Karpas-422 (cell line): Measurements from ENCODE around the gene RAP1GAP2. TPM values are rescaled to one million over a fixed set of nuclear protein-coding genes. Genes with fewer than 3 reads are reported as not detected.
"Not testable (repeated sequence)": the region's sequence is repeated elsewhere in the genome, so short reads cannot be mapped to it uniquely, and the experiment has no call there.

Experiments used
- DNase-seq: peaks from one replicate; pipeline ENCODE4 v3.0.0-alpha.2; 2015
- H2AFZ ChIP-seq: fragments of 200-600 bp; sonication (generic); 2 replicates; pipeline ENCODE4 v1.6.1; 2014; ENCODE audit warnings: antibody characterized with exemption, low read length, mixed read lengths
- H3K27ac ChIP-seq: fragments of 200-600 bp; sonication (generic); 2 replicates; pipeline ENCODE4 v1.5.1; 2014; ENCODE audit warnings: mild to moderate bottlenecking, low read length, moderate library complexity
- H3K27me3 ChIP-seq: fragments of 200-600 bp; sonication (generic); 2 replicates; pipeline ENCODE4 v1.6.1; 2014; ENCODE audit warnings: low read length, mixed read lengths
- H3K36me3 ChIP-seq: fragments of 200-600 bp; sonication (generic); 2 replicates; pipeline ENCODE4 v1.6.1; 2014; ENCODE audit warnings: low read length, mixed read lengths; ENCODE audit not compliant: insufficient read depth
- H3K4me1 ChIP-seq: fragments of 200-600 bp; sonication (generic); 2 replicates; pipeline ENCODE4 v1.6.1; 2014; ENCODE audit warnings: mild to moderate bottlenecking, low read length, mixed read lengths
- H3K4me2 ChIP-seq: fragments of 200-600 bp; sonication (generic); 2 replicates; pipeline ENCODE4 v1.6.1; 2014; ENCODE audit warnings: low read length, low read depth, mild to moderate bottlenecking; ENCODE audit not compliant: poor library complexity, severe bottlenecking
- H3K4me3 ChIP-seq: fragments of 200-600 bp; sonication (generic); 2 replicates; pipeline ENCODE4 v1.5.1; 2014; ENCODE audit warnings: mild to moderate bottlenecking, antibody characterized with exemption, low read length, mixed read lengths
- H3K79me2 ChIP-seq: fragments of 200-600 bp; sonication (generic); 2 replicates; pipeline ENCODE4 v1.6.1; 2014; ENCODE audit warnings: mild to moderate bottlenecking, low read length, mixed read lengths
- H3K9ac ChIP-seq: fragments of 200-600 bp; sonication (generic); 2 replicates; pipeline ENCODE4 v1.6.0; 2014; ENCODE audit warnings: low read length
- H3K9me2 ChIP-seq: fragments of 200-600 bp; sonication (generic), shearing (Covaris generic); replicated peaks from 2 replicates; pipeline ENCODE4 v1.6.0; 2014; ENCODE audit warnings: mild to moderate bottlenecking, low read length, moderate library complexity; ENCODE audit not compliant: insufficient read depth
- H3K9me3 ChIP-seq: fragments of 300-700, 200-600 bp; sonication (generic); 2 replicates; pipeline ENCODE4 v1.6.1; 2014; ENCODE audit warnings: low read length, mixed read lengths
- H4K20me1 ChIP-seq: fragments of 200-600 bp; sonication (generic); 2 replicates; pipeline ENCODE4 v1.6.1; 2014; ENCODE audit warnings: mild to moderate bottlenecking, antibody characterized with exemption, low read length, low read depth; ENCODE audit not compliant: insufficient read depth
- total RNA-seq: library from RNA; depleted of rRNA; stranded (reverse); fragments of >200 nt; shearing (Covaris generic); gene quantifications from 2 replicates; pipeline ENCODE4 v1.2.3, GENCODE V29; 2014; ENCODE audit warnings: low replicate concordance

The RAP1GAP2 gene
- total RNA-seq, 1 experiment from 2014 or later, result 6.0 TPM

DNA sequence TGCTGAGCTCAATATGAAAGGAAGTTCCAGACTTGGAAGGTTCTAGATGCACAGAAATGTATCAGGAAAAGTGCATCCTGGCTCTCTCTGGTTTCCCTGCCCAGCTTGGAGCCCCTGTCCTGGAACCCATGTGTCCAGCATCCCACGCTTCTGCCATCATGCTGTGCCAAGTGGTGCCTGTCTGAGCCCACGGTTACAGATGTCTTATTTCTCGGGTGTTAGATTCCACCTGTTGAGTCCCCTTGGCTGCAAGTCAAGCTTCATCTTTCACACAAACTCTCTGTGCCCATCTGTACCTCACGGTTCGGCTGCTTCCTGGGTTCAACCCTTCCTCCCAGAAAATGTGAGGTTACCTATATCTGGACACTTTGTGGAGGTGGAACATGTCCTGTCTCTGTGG, 244.6 kb downstream of the RAP1GAP2 start:
- no peak overlapping the region for H3K27ac ChIP-seq
- H3K4me2 ChIP-seq, result no peak overlapping the region
- no peaks in the 10 kb centered on the region for H3K36me3 ChIP-seq
- H3K9me2 ChIP-seq, result no peaks in the 10 kb centered on the region
- H2AFZ ChIP-seq, result no peak overlapping the region
- no peaks in the 10 kb centered on the region for H3K4me1 ChIP-seq
- no peak for DNase-seq
- H3K9me3 ChIP-seq, result peaks cover 11% of the 10 kb centered on the region
- no peaks in the 10 kb centered on the region for H4K20me1 ChIP-seq
- 0 out of 2 replicates have a peak, but pooled peaks cover 2% of the 10 kb centered on the region for H3K27me3 ChIP-seq
- no peaks in the 10 kb centered on the region for H3K79me2 ChIP-seq
- no peak overlapping the region for H3K9ac ChIP-seq
- H3K4me3 ChIP-seq, result no peak overlapping the region

GRCh38 chr17:3043737-3044365, 247.6 kb downstream of the RAP1GAP2 start:
- no peak overlapping the region for H3K4me2 ChIP-seq
- no peak overlapping the region for H2AFZ ChIP-seq
- no peaks in the 10 kb centered on the region for H3K79me2 ChIP-seq
- H3K9ac ChIP-seq, result no peak overlapping the region
- H4K20me1 ChIP-seq, result no peaks in the 10 kb centered on the region
- no peak overlapping the region for H3K27ac ChIP-seq
- H3K9me2 ChIP-seq, result no peaks in the 10 kb centered on the region
- H3K4me1 ChIP-seq, result no peaks in the 10 kb centered on the region
- H3K27me3 ChIP-seq, result 0 out of 2 replicates have a peak, but pooled peaks cover 2% of the 10 kb centered on the region
- no peak overlapping the region for H3K4me3 ChIP-seq
- DNase-seq, result peak; percentile 63
- H3K9me3 ChIP-seq, result peaks cover 11% of the 10 kb centered on the region
- no peaks in the 10 kb centered on the region for H3K36me3 ChIP-seq

DNA sequence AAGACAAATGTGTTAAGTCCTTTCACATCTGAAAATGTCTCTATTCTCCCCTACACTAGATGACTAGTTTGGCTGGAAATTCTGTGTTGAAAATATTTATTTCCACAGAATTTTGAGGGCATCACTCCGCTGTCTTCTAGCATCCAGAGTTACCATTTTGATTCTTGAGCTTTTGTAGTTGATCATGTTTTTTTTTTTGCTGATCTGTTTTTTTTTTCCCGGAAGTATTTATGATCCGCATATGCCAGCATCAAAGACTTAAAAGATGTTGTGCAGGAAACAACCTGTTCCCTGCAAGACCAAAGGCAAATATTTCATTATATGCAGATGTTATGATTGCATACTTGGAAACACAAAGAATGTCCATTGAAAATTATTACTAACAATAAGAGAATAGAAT, 250.5 kb downstream of the RAP1GAP2 start:
- Histone ChIP-seq H3K36me3 (no peaks in the 10 kb centered on the region), H4K20me1 (no peaks in the 10 kb centered on the region), H3K9me3 (peaks cover 11% of the 10 kb centered on the region), H2AFZ (no peak overlapping the region), H3K9me2 (no peaks in the 10 kb centered on the region), H3K4me2 (no peak overlapping the region), H3K4me1 (no peaks in the 10 kb centered on the region), H3K4me3 (no peak overlapping the region), H3K9ac (no peak overlapping the region), H3K27ac (no peak overlapping the region), H3K79me2 (no peaks in the 10 kb centered on the region), H3K27me3 (0 out of 2 replicates have a peak, but pooled peaks cover 2% of the 10 kb centered on the region)
- DNase-seq, result no peak

GRCh38 chr17:3048727-3049471, 252.7 kb downstream of the RAP1GAP2 start:
- Histone ChIP-seq H4K20me1 (no peaks in the 10 kb centered on the region), H2AFZ (no peak overlapping the region), H3K4me2 (no peak overlapping the region), H3K9ac (no peak overlapping the region), H3K36me3 (no peaks in the 10 kb centered on the region), H3K9me3 (peaks cover 5% of the 10 kb centered on the region), H3K4me1 (no peaks in the 10 kb centered on the region), H3K27ac (no peak overlapping the region), H3K79me2 (no peaks in the 10 kb centered on the region), H3K9me2 (no peaks in the 10 kb centered on the region), H3K27me3 (0 out of 2 replicates have a peak, but pooled peaks cover 2% of the 10 kb centered on the region), H3K4me3 (no peak overlapping the region)
- DNase-seq, result peak; percentile 51

DNA sequence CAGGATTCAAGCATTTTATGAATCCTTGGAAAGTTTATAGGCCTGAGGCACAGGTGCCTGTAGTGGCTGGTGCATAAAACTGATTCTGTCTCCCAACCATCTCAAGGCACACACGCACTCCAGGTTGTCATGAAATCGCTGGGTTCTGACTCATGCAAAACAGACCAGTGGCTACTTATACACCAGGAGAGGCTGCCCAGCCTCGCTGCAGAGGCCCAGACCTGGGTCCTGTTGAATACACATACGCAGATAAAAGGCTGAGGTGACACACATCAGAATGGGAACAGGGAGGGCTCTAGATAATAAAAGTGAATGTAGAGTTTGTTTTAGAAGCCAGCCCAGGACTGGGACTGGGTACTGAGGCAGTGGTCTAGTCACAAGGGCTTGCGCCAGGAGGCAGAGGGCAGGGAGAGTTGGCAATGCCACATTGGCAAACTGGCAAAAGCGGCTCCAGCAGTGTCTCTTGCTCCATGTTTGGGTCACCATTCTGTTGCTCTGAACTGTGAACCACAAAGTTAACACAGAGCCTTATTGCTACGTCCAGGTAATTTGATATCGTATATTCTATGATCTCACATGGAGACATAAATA, 253.6 kb downstream of the RAP1GAP2 start:
- Histone ChIP-seq H3K4me2 (no peak overlapping the region), H3K4me3 (no peak overlapping the region), H3K27me3 (no peaks in the 10 kb centered on the region), H2AFZ (no peak overlapping the region), H3K9me3 (no peaks in the 10 kb centered on the region), H4K20me1 (no peaks in the 10 kb centered on the region), H3K79me2 (no peaks in the 10 kb centered on the region), H3K4me1 (no peaks in the 10 kb centered on the region), H3K9me2 (no peaks in the 10 kb centered on the region), H3K9ac (no peak overlapping the region), H3K36me3 (no peaks in the 10 kb centered on the region), H3K27ac (no peak overlapping the region)
- no peak for DNase-seq

GRCh38 chr17:3054868-3055267, 258.6 kb downstream of the RAP1GAP2 start:
- not testable (repeated sequence) for H3K9me3 ChIP-seq, DNase-seq, H3K4me1 ChIP-seq, H3K36me3 ChIP-seq, H4K20me1 ChIP-seq, H3K79me2 ChIP-seq, H2AFZ ChIP-seq, H3K27me3 ChIP-seq, H3K9ac ChIP-seq, H3K9me2 ChIP-seq, H3K4me3 ChIP-seq, H3K4me2 ChIP-seq, H3K27ac ChIP-seq

DNA sequence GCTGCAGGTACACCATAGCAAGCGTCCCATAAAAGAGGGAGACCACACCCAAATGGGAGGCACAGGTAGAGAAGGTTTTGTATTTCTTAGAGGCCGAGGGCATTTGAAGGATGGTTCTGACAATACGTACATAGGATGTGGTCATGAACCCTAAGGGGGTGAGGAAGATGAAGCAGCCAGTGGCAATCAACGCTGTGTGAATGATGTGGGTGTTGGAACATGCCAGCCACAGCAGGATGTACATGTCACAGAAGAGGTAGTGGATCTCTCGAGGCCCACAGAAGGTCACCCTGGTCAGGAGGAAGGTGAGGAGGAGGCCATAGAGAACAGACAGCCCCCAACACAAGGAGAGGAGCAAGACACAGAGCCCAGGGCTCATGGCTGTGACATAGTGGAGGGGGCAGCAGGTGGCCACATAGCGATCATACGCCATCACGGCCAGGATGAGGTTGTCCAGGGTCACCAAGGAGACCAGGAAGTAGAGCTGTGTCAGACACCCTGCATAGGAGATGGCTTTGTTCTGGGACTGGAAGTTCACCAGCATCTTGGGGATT, 266.7 kb downstream of the RAP1GAP2 start:
- H3K27ac ChIP-seq, result not testable (repeated sequence)

GRCh38 chr17:3063507-3063906, 267.3 kb downstream of the RAP1GAP2 start, which contains the start of gene OR1D5:
Gene OR1D5, minus strand, starts transcription at chr17:3063607. Its CDS starts 0 bp downstream, at chr17:3063607.
- not testable (repeated sequence) for DNase-seq, H3K4me3 ChIP-seq

More for the DNA sequence above, 266.7 kb downstream of the RAP1GAP2 start:
- not testable (repeated sequence) for H3K4me3 ChIP-seq, H3K36me3 ChIP-seq, H3K4me2 ChIP-seq, H3K79me2 ChIP-seq, H3K27me3 ChIP-seq, H3K9me2 ChIP-seq, H4K20me1 ChIP-seq, DNase-seq, H3K9me3 ChIP-seq, H3K4me1 ChIP-seq, H2AFZ ChIP-seq, H3K9ac ChIP-seq

More at GRCh38 chr17:3063507-3063906, 267.3 kb downstream of the RAP1GAP2 start, which contains the start of gene OR1D5:
- not testable (repeated sequence) for H3K79me2 ChIP-seq, H3K9ac ChIP-seq, H3K9me2 ChIP-seq, H2AFZ ChIP-seq, H3K4me2 ChIP-seq, H3K27ac ChIP-seq, H3K9me3 ChIP-seq, H3K27me3 ChIP-seq, H3K36me3 ChIP-seq, H4K20me1 ChIP-seq, H3K4me1 ChIP-seq
